Adipose tissue (tissue), 3 donors: ENCODE data around the gene MAPK7. TPM values are rescaled to one million over a fixed set of nuclear protein-coding genes. Genes with fewer than 3 reads are reported as not detected.

Source experiments
- H3K27ac ChIP-seq: one replicate; pipeline ENCODE4 v1.5.1; 2013; ENCODE audit warnings: low read depth, low read length
- WGBS, 3 donors: extraction: QIAGEN DNeasy Blood & Tissue Kit; methylation state at CpG; one replicate each; pipeline ENCODE4 v1.1.7; 2013; 5-methylcytosine and 5-hydroxymethylcytosine counted together
- polyA plus RNA-seq, 3 donors: library from polyadenylated mRNA; stranded (reverse); fragments of 200-250 nt; gene quantifications; one replicate each; pipeline ENCODE4 v1.2.3, GENCODE V29; 2013
- donor health status: healthy with polysubstance abuse.
- donor health status: Bipolar disorder and iron deficiency.
- donor health status: healthy.

MAPK7 gene
- polyA plus RNA-seq, 3 donors = 4.7 to 21.5 (median 12.9) TPM

- no peak overlapping the region for H3K27ac ChIP-seq
- WGBS, 3 donors = 71 to 86% (median 81%) methylated on average over 12 of the region's 12 CpGs
Measured at GRCh38 chr17:19372439-19372838, 5.9 kb upstream of the MAPK7 start.

GRCh38 chr17:19372866-19373504 lies 5.3 kb upstream of the MAPK7 start:
- WGBS, 3 donors = 77 to 83% (median 79%) methylated on average over 8 of the region's 8 CpGs
- no peak overlapping the region for H3K27ac ChIP-seq

GRCh38 chr17:19374136-19374535 lies 4.2 kb upstream of the MAPK7 start:
- 84 to 92% (median 87%) methylated on average over 5 of the region's 5 CpGs for WGBS, 3 donors
- H3K27ac ChIP-seq = no peak overlapping the region

- 85 to 88% (median 86%) methylated on average over 1 of the region's 1 CpG for WGBS, 3 donors
- H3K27ac ChIP-seq = no peak overlapping the region
Measured at GRCh38 chr17:19375732-19376131, 2.6 kb upstream of the MAPK7 start.

GRCh38 chr17:19376811-19377210 lies 1.5 kb upstream of the MAPK7 start:
- whole genome bisulfite sequencing, 3 donors = 19 to 62% (median 49%) methylated on average over 2 of the region's 2 CpGs
- H3K27ac ChIP-seq = no peak overlapping the region

GRCh38 chr17:19377602-19378415 lies 489 bp upstream of the MAPK7 start:
- peak overlapping the region; percentile 22 for H3K27ac ChIP-seq
- WGBS, 3 donors = 0% methylated on average over 67 of the region's 67 CpGs

- 77 to 80% (median 80%) methylated on average over 13 of the region's 13 CpGs for WGBS, 3 donors
- no peak overlapping the region for H3K27ac ChIP-seq
Measured at GRCh38 chr17:19379361-19380065, 1.2 kb downstream of the MAPK7 start.

GRCh38 chr17:19380481-19381301 lies 2.4 kb downstream of the MAPK7 start:
- H3K27ac ChIP-seq = no peak overlapping the region
- 91 to 95% (median 92%) methylated on average over 29 of the region's 29 CpGs for WGBS, 3 donors

- WGBS, 3 donors = 93 to 96% (median 95%) methylated on average over 7 of the region's 7 CpGs
- no peak overlapping the region for H3K27ac ChIP-seq
Measured at GRCh38 chr17:19381361-19381740, 3.1 kb downstream of the MAPK7 start.

- H3K27ac ChIP-seq = no peak overlapping the region
- WGBS, 3 donors = 93 to 95% (median 94%) methylated on average over 26 to 31 of the region's 31 CpGs
Measured at GRCh38 chr17:19381741-19382444, 3.6 kb downstream of the MAPK7 start.

- WGBS, 3 donors = 83 to 90% (median 86%) methylated on average over 13 of the region's 13 CpGs
- H3K27ac ChIP-seq = no peak overlapping the region
Measured at GRCh38 chr17:19382531-19383444, 4.5 kb downstream of the MAPK7 start.

GRCh38 chr17:19383681-19384470 lies 5.6 kb downstream of the MAPK7 start:
- no peak overlapping the region for H3K27ac ChIP-seq
- WGBS, 3 donors = 81 to 83% (median 81%) methylated on average over 6 of the region's 6 CpGs

GRCh38 chr17:19384723-19385391 lies 6.6 kb downstream of the MAPK7 start:
- H3K27ac ChIP-seq = no peak overlapping the region
- WGBS, 3 donors = 25 to 69% (median 25%) methylated on average over 16 of the region's 16 CpGs

GRCh38 chr17:19385521-19385983 lies 7.3 kb downstream of the MAPK7 start:
- 68 to 82% (median 81%) methylated on average over 9 of the region's 9 CpGs for WGBS, 3 donors
- H3K27ac ChIP-seq = no peak overlapping the region

GRCh38 chr17:19386051-19386929 lies 8.0 kb downstream of the MAPK7 start:
- H3K27ac ChIP-seq = peak overlapping the region; percentile 60
- WGBS, 3 donors = 38 to 57% (median 41%) methylated on average over 20 of the region's 20 CpGs
